ENCODE results near the gene CLEC16A. TPM values are rescaled to one million over a fixed set of nuclear protein-coding genes. Genes with fewer than 3 reads are reported as not detected.

Gene CLEC16A
- total and polyA plus RNA-seq, 9 of the 15 experiments (the other 6 are each of a cell fraction or from before 2014, with no cell fraction given), result 1.00 to 22.3 (median 10.0) TPM

GRCh38 chr16:11129378-11129781 is 185.0 kb downstream of the CLEC16A start (continued):
- no peak for TF ChIP-seq RBFOX2 (IDR thresholded peaks at IDR 0.05; ENCODE audit: low read depth, low read length)
- no peak for TF ChIP-seq MBD2 (IDR thresholded peaks at IDR 0.05; ENCODE audit: borderline replicate concordance, low read depth)
- TF ChIP-seq ZNF583 (CRISPR knock-in tag; IDR thresholded peaks at IDR 0.05), result no peak
- 0 out of 2 replicates have a peak, but pooled peaks have one; percentile 53 for TF ChIP-seq POLR2H (tag; IDR thresholded peaks at IDR 0.05; ENCODE audit: low read depth)
- 0 out of 2 replicates have a peak, but pooled peaks have one; percentile 24 for TF ChIP-seq ZBTB12 (CRISPR knock-in tag; IDR thresholded peaks at IDR 0.05)
- peak; percentile 7; the same call in 1 of the 2 replicates for TF ChIP-seq ZNF449 (CRISPR knock-in tag; IDR thresholded peaks at IDR 0.05)
- TF ChIP-seq ZNF785 (CRISPR knock-in tag; IDR thresholded peaks at IDR 0.05), result no peak
- TF ChIP-seq BCL6 (CRISPR knock-in tag; IDR thresholded peaks at IDR 0.05), result 0 out of 2 replicates have a peak, but pooled peaks have one; percentile 6

Measured in K562 (cell line).